Hepatocyte (in vitro differentiated cells): ENCODE data around the gene DAB2. TPM values are rescaled to one million over a fixed set of nuclear protein-coding genes. Genes with fewer than 3 reads are reported as not detected.

ENCODE experiments used
- DNase-seq: peaks from one replicate; pipeline ENCODE4 v3.0.0-alpha.2; 2016; ENCODE audit warnings: low spot score
- H2AFZ ChIP-seq: fragments of 200-600 bp; sonication (generic); 2 replicates; pipeline ENCODE4 v1.6.0; 2016; ENCODE audit warnings: antibody characterized with exemption, mild to moderate bottlenecking
- H3K27ac ChIP-seq: fragments of 200-600 bp; sonication (generic); 2 replicates; pipeline ENCODE4 v1.5.1; 2016; ENCODE audit warnings: mild to moderate bottlenecking
- H3K27me3 ChIP-seq: fragments of 200-600 bp; sonication (generic); 2 replicates; pipeline ENCODE4 v1.6.1; 2016
- H3K36me3 ChIP-seq: fragments of 200-600 bp; sonication (generic); replicated peaks from 2 replicates; pipeline ENCODE4 v1.5.1; 2016; ENCODE audit warnings: low read depth; ENCODE audit not compliant: insufficient read depth
- H3K4me1 ChIP-seq: fragments of 200-600 bp; sonication (generic); 2 replicates; pipeline ENCODE4 v1.5.1; 2016; ENCODE audit warnings: mild to moderate bottlenecking, moderate library complexity; ENCODE audit not compliant: insufficient read depth
- H3K4me2 ChIP-seq: fragments of 200-600 bp; sonication (generic); 2 replicates; pipeline ENCODE4 v1.6.0; 2016
- H3K4me3 ChIP-seq: fragments of 200-600 bp; sonication (generic); 2 replicates; pipeline ENCODE4 v1.5.1; 2016; ENCODE audit warnings: mild to moderate bottlenecking
- H3K79me2 ChIP-seq: fragments of 200-600 bp; sonication (generic); 2 replicates; pipeline ENCODE4 v1.6.0; 2017; ENCODE audit warnings: mild to moderate bottlenecking
- H3K9me2 ChIP-seq: fragments of 200-600 bp; sonication (generic); replicated peaks from 2 replicates; pipeline ENCODE4 v1.6.0; 2017; ENCODE audit warnings: mild to moderate bottlenecking; ENCODE audit not compliant: insufficient read depth
- H3K9me3 ChIP-seq: fragments of 200-600 bp; sonication (generic); 2 replicates; pipeline ENCODE4 v1.5.1; 2016; ENCODE audit warnings: low read depth, mild to moderate bottlenecking
- H4K20me1 ChIP-seq: fragments of 200-600 bp; sonication (generic); 2 replicates; pipeline ENCODE4 v1.6.0; 2016; ENCODE audit warnings: mild to moderate bottlenecking; ENCODE audit not compliant: insufficient read depth, poor library complexity, severe bottlenecking
- EZH2 ChIP-seq: fragments of 200-600 bp; sonication (generic); IDR thresholded peaks from 2 replicates; pipeline ENCODE4 v1.6.1; 2016; ENCODE audit warnings: antibody characterized with exemption, mild to moderate bottlenecking, borderline replicate concordance
- EZH2phosphoT487 ChIP-seq: fragments of 200-600 bp; sonication (generic); IDR thresholded peaks from one replicate; pipeline ENCODE4 v1.6.1; 2018; ENCODE audit warnings: antibody characterized with exemption, mild to moderate bottlenecking, low read depth, moderate library complexity; ENCODE audit not compliant: unreplicated experiment, severe bottlenecking
- WGBS: methylation state at CpG from one replicate; pipeline ENCODE4 v1.1.6; 2016; ENCODE audit warnings: low lambda C conversion rate; ENCODE audit errors: missing lambda C conversion rate; 5-methylcytosine and 5-hydroxymethylcytosine counted together
- polyA plus RNA-seq: library from polyadenylated mRNA; unstranded; fragments of >200 nt; fragmentation: Nextera tagmentation; extraction: Ambion mirVana; gene quantifications from 2 replicates; pipeline ENCODE4 v1.2.1, GENCODE V29; 2016
- total RNA-seq: library from RNA; depleted of rRNA; stranded (reverse); fragments of >200 nt; gene quantifications from 2 replicates; pipeline ENCODE4 v1.2.3, GENCODE V29; 2014
- TF ChIP-seq, protein P1 (sequence below): fragments of 200-600 bp; sonication (generic); IDR thresholded peaks from 2 replicates; pipeline ENCODE4 v1.5.1; 2016; ENCODE audit warnings: antibody characterized with exemption, mild to moderate bottlenecking; ENCODE audit not compliant: poor library complexity

Gene DAB2
- total and polyA plus RNA-seq, 2 experiments from 2014 or later, result 98.9 to 130 TPM

DNA sequence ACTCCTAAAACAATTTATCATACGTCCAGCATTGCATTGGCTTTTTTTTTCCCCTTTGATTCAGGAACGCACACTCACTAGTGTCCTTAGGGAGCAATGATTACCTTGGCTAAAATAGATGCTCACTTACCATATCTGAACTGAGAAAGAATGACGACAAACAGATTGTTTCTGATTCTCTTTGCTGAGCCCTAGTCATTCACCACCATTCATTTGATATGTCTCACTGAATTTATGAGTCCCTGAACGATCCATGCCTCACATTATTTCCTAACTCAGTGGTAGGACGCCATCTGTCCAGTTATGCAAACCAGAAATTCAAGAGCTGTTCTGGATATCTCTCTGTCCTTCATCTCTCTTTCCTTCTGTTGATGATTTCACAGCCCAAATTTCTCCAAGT, 39.3 kb upstream of the DAB2 start:
- DNase-seq, result no peak
- no peak overlapping the region for H3K27ac ChIP-seq

DNA sequence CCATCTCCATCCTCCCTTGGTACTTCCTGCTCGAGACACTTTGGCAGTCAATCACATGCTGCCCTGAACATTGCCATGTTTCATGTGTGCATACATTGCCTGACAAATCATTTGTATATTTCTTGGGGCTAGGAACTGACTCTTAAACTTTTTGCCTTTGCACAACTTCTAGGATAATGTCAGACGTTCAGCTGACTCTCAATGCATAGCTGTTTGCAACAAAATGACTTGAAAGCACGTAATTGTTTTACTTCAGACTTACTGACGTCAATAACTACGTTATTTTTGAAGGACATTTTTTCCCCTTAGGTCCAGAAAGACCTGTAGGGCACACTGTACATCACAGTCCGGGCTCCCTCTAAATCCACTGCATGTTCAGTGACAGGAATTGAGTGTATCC, 37.4 kb upstream of the DAB2 start:
- Histone ChIP-seq H2AFZ (no peak overlapping the region), H3K36me3 (no peaks in the 10 kb centered on the region), H3K27me3 (no peaks in the 10 kb centered on the region), H3K4me1 (no peaks in the 10 kb centered on the region), H3K4me2 (no peak overlapping the region), H4K20me1 (no peaks in the 10 kb centered on the region), H3K9me3 (no peaks in the 10 kb centered on the region), H3K27ac (no peak overlapping the region), H3K79me2 (no peaks in the 10 kb centered on the region), H3K4me3 (no peak overlapping the region), H3K9me2 (no peaks in the 10 kb centered on the region)
- no peak for DNase-seq
- TF ChIP-seq EZH2 (no peak), EZH2phosphoT487 (no peak)
- TF ChIP-seq, protein P1, sequence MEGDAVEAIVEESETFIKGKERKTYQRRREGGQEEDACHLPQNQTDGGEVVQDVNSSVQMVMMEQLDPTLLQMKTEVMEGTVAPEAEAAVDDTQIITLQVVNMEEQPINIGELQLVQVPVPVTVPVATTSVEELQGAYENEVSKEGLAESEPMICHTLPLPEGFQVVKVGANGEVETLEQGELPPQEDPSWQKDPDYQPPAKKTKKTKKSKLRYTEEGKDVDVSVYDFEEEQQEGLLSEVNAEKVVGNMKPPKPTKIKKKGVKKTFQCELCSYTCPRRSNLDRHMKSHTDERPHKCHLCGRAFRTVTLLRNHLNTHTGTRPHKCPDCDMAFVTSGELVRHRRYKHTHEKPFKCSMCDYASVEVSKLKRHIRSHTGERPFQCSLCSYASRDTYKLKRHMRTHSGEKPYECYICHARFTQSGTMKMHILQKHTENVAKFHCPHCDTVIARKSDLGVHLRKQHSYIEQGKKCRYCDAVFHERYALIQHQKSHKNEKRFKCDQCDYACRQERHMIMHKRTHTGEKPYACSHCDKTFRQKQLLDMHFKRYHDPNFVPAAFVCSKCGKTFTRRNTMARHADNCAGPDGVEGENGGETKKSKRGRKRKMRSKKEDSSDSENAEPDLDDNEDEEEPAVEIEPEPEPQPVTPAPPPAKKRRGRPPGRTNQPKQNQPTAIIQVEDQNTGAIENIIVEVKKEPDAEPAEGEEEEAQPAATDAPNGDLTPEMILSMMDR, result no peak
- WGBS, result 89% methylated on average over 6 of the region's 6 CpGs

More for the DNA sequence above, 39.3 kb upstream of the DAB2 start:
- H3K9me3 ChIP-seq, result no peaks in the 10 kb centered on the region
- H3K4me1 ChIP-seq, result no peaks in the 10 kb centered on the region
- H3K27me3 ChIP-seq, result no peaks in the 10 kb centered on the region
- 87% methylated on average over 5 of the region's 5 CpGs for WGBS
- H4K20me1 ChIP-seq, result no peaks in the 10 kb centered on the region
- H3K4me3 ChIP-seq, result no peak overlapping the region
- H3K36me3 ChIP-seq, result no peaks in the 10 kb centered on the region
- no peak for TF ChIP-seq EZH2phosphoT487
- no peak overlapping the region for H2AFZ ChIP-seq
- no peaks in the 10 kb centered on the region for H3K79me2 ChIP-seq
- no peak overlapping the region for H3K4me2 ChIP-seq
- no peaks in the 10 kb centered on the region for H3K9me2 ChIP-seq

GRCh38 chr5:39461007-39461682, 36.4 kb upstream of the DAB2 start:
- H3K9me2 ChIP-seq, result no peaks in the 10 kb centered on the region
- H3K4me3 ChIP-seq, result no peak overlapping the region
- no peak overlapping the region for H3K4me2 ChIP-seq
- H2AFZ ChIP-seq, result no peak overlapping the region
- TF ChIP-seq, protein P1, result no peak
- TF ChIP-seq EZH2 (no peak), EZH2phosphoT487 (no peak)
- no peak overlapping the region for H3K27ac ChIP-seq
- H4K20me1 ChIP-seq, result no peaks in the 10 kb centered on the region
- H3K79me2 ChIP-seq, result no peaks in the 10 kb centered on the region
- H3K4me1 ChIP-seq, result no peaks in the 10 kb centered on the region
- no peaks in the 10 kb centered on the region for H3K36me3 ChIP-seq
- WGBS, result 75% methylated on average over 5 of the region's 5 CpGs
- no peaks in the 10 kb centered on the region for H3K9me3 ChIP-seq
- DNase-seq, result no peak
- no peaks in the 10 kb centered on the region for H3K27me3 ChIP-seq

- H3K9me3 ChIP-seq, result no peaks in the 10 kb centered on the region
- H3K36me3 ChIP-seq, result no peaks in the 10 kb centered on the region
- no peaks in the 10 kb centered on the region for H3K4me1 ChIP-seq
- no peak overlapping the region for H3K27ac ChIP-seq
- no peak overlapping the region for H3K4me3 ChIP-seq
- H3K9me2 ChIP-seq, result no peaks in the 10 kb centered on the region
- H3K27me3 ChIP-seq, result no peaks in the 10 kb centered on the region
- no peak for DNase-seq
- H3K79me2 ChIP-seq, result no peaks in the 10 kb centered on the region
- H2AFZ ChIP-seq, result no peak overlapping the region
- no peak overlapping the region for H3K4me2 ChIP-seq
- no peaks in the 10 kb centered on the region for H4K20me1 ChIP-seq
- no peak for TF ChIP-seq EZH2phosphoT487
Measured at GRCh38 chr5:39459907-39460306, 35.1 kb upstream of the DAB2 start.
